Activated CD4-positive, alpha-beta T cell treated with anti-CD3 and anti-CD28 coated beads, Interleukin-2, amount 50 U/mL, for 16 hours (primary cell): ENCODE results near the gene DHDH.
A peak's percentile ranks its signal among the peaks of the same experiment; 100 is the strongest.

Experiments used
- DNase-seq: peaks from one replicate; pipeline ENCODE4 v3.0.0-alpha.2; 2020

Gene DHDH

DNA sequence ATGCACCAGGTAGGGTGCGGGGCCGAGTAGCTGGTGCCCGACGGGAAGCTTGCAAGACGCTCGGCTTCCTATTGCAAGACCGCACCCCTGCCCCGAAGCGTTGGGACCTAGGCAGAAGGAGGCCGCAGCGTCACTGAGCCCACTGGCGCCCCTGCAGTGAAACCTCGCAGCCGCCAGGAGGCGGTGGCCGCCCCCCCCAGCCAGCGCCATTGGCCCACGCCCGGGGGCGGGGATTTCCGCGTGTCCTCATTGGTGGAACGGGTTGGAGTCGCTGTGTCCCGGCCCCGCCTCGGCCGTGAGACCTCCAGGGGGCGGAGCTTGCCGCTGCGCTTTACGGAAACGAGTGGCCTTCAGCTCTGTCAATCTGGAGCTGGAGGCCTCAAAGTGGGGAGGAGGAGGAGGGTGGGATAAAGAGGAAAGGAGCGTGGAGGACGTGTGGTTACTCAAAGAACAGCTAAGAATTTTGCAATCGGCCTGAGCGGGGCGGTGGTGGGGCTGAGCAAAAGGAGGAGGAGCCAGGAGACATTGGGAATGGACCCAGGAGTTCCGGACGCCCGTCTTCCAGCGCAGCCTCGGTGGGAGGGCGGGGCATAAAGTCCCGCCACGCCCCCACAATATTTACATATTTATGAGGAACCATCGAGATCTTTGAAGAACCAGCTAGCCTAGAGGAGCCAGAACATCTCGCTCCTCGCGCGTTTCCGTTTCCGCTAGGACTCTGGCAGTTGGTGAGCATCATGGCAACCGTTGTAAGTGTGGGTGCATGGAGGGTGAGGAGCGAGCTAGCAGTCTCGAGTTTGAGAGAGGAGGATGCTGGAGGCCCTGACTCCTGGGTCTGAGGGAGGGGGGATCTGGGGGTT is 59.9 kb downstream of the DHDH start, which contains the start of the genes GYS1 and RUVBL2:
Gene GYS1, minus strand, starts transcription at position 135 of the 860 bp plus-strand sequence. CDS start 197 bp downstream, outside the sequence.
Gene RUVBL2, plus strand, starts transcription at position 713 of the 860 bp plus-strand sequence. Its CDS starts 25 bp downstream, at position 738.
- DNase-seq = peak; percentile 100

DNA sequence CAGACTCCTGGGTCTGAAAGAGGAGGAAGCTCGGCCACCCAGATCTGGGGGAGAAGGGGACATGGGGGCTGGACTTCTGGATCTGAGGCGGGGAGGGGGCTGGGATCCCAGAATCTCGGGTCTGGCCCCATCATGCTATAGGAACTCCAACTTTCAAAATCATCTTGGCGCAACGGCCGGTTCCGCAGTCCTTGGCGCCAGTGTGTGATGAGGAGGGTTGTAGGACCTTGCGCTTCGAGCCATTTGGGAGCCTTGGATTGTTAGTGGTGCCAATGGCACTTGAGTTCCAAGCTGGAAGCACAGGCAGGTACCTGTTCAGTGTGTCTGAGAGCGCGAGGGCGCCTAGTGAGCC is 60.5 kb downstream of the DHDH start:
- no peak for DNase-seq
